CD14-positive monocyte (primary cell): Measurements from ENCODE around the gene NDRG4. TPM values are rescaled to one million over a fixed set of nuclear protein-coding genes. Genes with fewer than 3 reads are reported as not detected.
A peak's percentile ranks its signal among the peaks of the same experiment; 100 is the strongest.

Source experiments
- DNase-seq, 3 donors: peaks; one replicate each; pipeline ENCODE4 v3.0.0-alpha.2; 2011 to 2022
- H2AFZ ChIP-seq: 2 replicates; pipeline ENCODE4 v1.6.0; 2012; ENCODE audit warnings: mild to moderate bottlenecking, low read depth, low read length, inconsistent platforms; ENCODE audit not compliant: insufficient read depth, poor library complexity, severe bottlenecking
- H3K27ac ChIP-seq, 2 donors: 1 replicate in 1 of 2; 2 replicates in 1 of 2; pipeline ENCODE4 v1.5.1; 2012 to 2013; ENCODE audit warnings: low read length in 2 of 2, control low read depth in 1 of 2, inconsistent platforms in 1 of 2, low read depth in 1 of 2, mild to moderate bottlenecking in 1 of 2
- H3K27me3 ChIP-seq, 2 donors: one replicate each; pipeline versions ENCODE4 v1.6.0 to v1.6.1; 2011 to 2013; ENCODE audit warnings: low read length in 2 of 2; ENCODE audit not compliant: control insufficient read depth in 2 of 2, insufficient read depth in 2 of 2
- H3K36me3 ChIP-seq, 2 donors: replicated peaks in 1 of 2; 1 replicate in 1 of 2; 2 replicates in 1 of 2; pipeline versions ENCODE4 v1.5.1 to v1.6.1; 2012 to 2013; ENCODE audit warnings: low read length in 2 of 2, control low read depth in 1 of 2, inconsistent platforms in 1 of 2, mild to moderate bottlenecking in 1 of 2; ENCODE audit not compliant: insufficient read depth in 2 of 2, control insufficient read depth in 1 of 2
- H3K4me1 ChIP-seq, 2 donors: 1 replicate in 1 of 2; 2 replicates in 1 of 2; pipeline versions ENCODE4 v1.5.1 to v1.6.1; 2012 to 2013; ENCODE audit warnings: low read length in 2 of 2, control low read depth in 1 of 2, inconsistent platforms in 1 of 2, mild to moderate bottlenecking in 1 of 2, moderate library complexity in 1 of 2; ENCODE audit not compliant: insufficient read depth in 2 of 2, control insufficient read depth in 1 of 2
- H3K4me2 ChIP-seq: replicated peaks from 2 replicates; pipeline ENCODE3; 2012; ENCODE audit warnings: low read length, moderate library complexity, mild to moderate bottlenecking; ENCODE audit not compliant: poor library complexity, severe bottlenecking; ENCODE audit errors: extremely low read depth
- H3K4me3 ChIP-seq, 3 experiments: fragments of 200-600 bp in 1 of 3; sonication (generic) in 1 of 3; replicated peaks in 1 of 3; 1 replicate in 2 of 3; 2 replicates in 1 of 3; pipeline ENCODE4 v1.5.1; 2011 to 2013; ENCODE audit warnings: low read length in 3 of 3, mild to moderate bottlenecking in 3 of 3, control low read depth in 2 of 3, low read depth in 2 of 3, inconsistent platforms in 1 of 3, moderate library complexity in 1 of 3
- H3K79me2 ChIP-seq: 2 replicates; pipeline ENCODE4 v1.6.0; 2012; ENCODE audit warnings: mild to moderate bottlenecking, control low read depth, inconsistent platforms, low read length, moderate library complexity; ENCODE audit not compliant: insufficient read depth
- H3K9ac ChIP-seq: 2 replicates; pipeline ENCODE4 v1.6.0; 2017; ENCODE audit warnings: low read length, mild to moderate bottlenecking; ENCODE audit not compliant: insufficient read depth, poor library complexity, severe bottlenecking
- H3K9me3 ChIP-seq, 2 donors: replicated peaks in 1 of 2; 1 replicate in 1 of 2; 2 replicates in 1 of 2; pipeline versions ENCODE4 v1.5.1 to v1.6.1; 2012 to 2013; ENCODE audit warnings: low read length in 2 of 2, control low read depth in 1 of 2; ENCODE audit not compliant: control insufficient read depth in 1 of 2, insufficient read depth in 1 of 2
- H4K20me1 ChIP-seq: 2 replicates; pipeline ENCODE4 v1.6.0; 2012; ENCODE audit warnings: mild to moderate bottlenecking, low read length, control low read depth, moderate library complexity; ENCODE audit not compliant: insufficient read depth
- H3K27ac Mint-ChIP-seq, 7 donors: one replicate each; pipeline ENCODE4 v1.8.0; 2020; ENCODE audit warnings: mild to moderate bottlenecking in 7 of 7, mixed read lengths in 7 of 7, moderate library complexity in 6 of 7, inconsistent platforms in 2 of 7
- H3K27me3 Mint-ChIP-seq, 3 donors: one replicate each; pipeline ENCODE4 v1.8.0; 2021 to 2022; ENCODE audit warnings: low read depth in 3 of 3, mild to moderate bottlenecking in 3 of 3, mixed read lengths in 3 of 3, moderate library complexity in 3 of 3, inconsistent platforms in 1 of 3
- H3K36me3 Mint-ChIP-seq, 2 donors: one replicate each; pipeline ENCODE4 v1.8.0; 2020; ENCODE audit warnings: mixed read lengths in 2 of 2, inconsistent platforms in 1 of 2, mild to moderate bottlenecking in 1 of 2
- H3K4me1 Mint-ChIP-seq: one replicate; pipeline ENCODE4 v1.8.0; 2020; ENCODE audit warnings: mild to moderate bottlenecking, mixed read lengths
- H3K4me3 Mint-ChIP-seq, 2 donors: one replicate each; pipeline ENCODE4 v1.8.0; 2020; ENCODE audit warnings: mild to moderate bottlenecking in 2 of 2, mixed read lengths in 2 of 2, moderate library complexity in 1 of 2
- H3K9me3 Mint-ChIP-seq, 7 donors: one replicate each; pipeline ENCODE4 v1.8.0; 2020 to 2022; ENCODE audit warnings: mixed read lengths in 7 of 7, mild to moderate bottlenecking in 6 of 7, moderate library complexity in 6 of 7, inconsistent platforms in 2 of 7
- WGBS: methylation state at CpG from one replicate; pipeline ENCODE4 v1.1.5; 2013; ENCODE audit warnings: missing lambda C conversion rate; ENCODE audit not compliant: insufficient coverage; 5-methylcytosine and 5-hydroxymethylcytosine counted together
- intact Hi-C, 2 donors: fragments of 100-400 bp; cut with micrococcal nuclease; formaldehyde crosslinking; loops; one replicate each; pipeline versions ENCODE4 v1.15.0 to v1.15.1; 2023
- polyA minus RNA-seq: library from RNA; depleted of rRNA, polyadenylated mRNA; stranded (reverse); fragments of >200 nt; gene quantifications from 2 replicates; pipeline ENCODE4 v1.2.3, GENCODE V29; 2012
- polyA plus RNA-seq, 3 donors: library from polyadenylated mRNA; depleted of rRNA in 1 of 3; unstranded in 2 of 3; stranded (reverse) in 1 of 3; fragments of 300-500 nt in 2 of 3; fragments of >200 nt in 1 of 3; fragmentation: Illumina TruSeq in 2 of 3; gene quantifications; 1 replicate in 2 of 3; 2 replicates in 1 of 3; pipeline ENCODE4 v1.2.3, GENCODE V29; 2012 to 2021
- total RNA-seq, 12 experiments: library from RNA in 1 of 12; stranded (reverse) in 1 of 12; fragments of 120-200 nt in 1 of 12; gene quantifications; one replicate each; pipeline ENCODE4 v1.2.4 and lab custom pipeline; 2013 to 2026; ENCODE audit warnings: mixed read lengths in 6 of 12, inconsistent platforms in 1 of 12
- TF ChIP-seq, protein P1 (sequence below): fragments of 200-600 bp; IDR thresholded peaks from one replicate; pipeline ENCODE4 v1.8.0; 2022; ENCODE audit warnings: antibody characterized with exemption, mild to moderate bottlenecking

Gene NDRG4, protein sequence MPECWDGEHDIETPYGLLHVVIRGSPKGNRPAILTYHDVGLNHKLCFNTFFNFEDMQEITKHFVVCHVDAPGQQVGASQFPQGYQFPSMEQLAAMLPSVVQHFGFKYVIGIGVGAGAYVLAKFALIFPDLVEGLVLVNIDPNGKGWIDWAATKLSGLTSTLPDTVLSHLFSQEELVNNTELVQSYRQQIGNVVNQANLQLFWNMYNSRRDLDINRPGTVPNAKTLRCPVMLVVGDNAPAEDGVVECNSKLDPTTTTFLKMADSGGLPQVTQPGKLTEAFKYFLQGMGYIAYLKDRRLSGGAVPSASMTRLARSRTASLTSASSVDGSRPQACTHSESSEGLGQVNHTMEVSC
- total RNA-seq (2013) = 0.83 TPM
- polyA plus RNA-seq (not detected), polyA minus RNA-seq (not detected in 2 replicates), total RNA-seq (lab: John Stamatoyannopoulos, UW) (0 to 7.0 (median 0.17) reads per million in 11 experiments)

DNA sequence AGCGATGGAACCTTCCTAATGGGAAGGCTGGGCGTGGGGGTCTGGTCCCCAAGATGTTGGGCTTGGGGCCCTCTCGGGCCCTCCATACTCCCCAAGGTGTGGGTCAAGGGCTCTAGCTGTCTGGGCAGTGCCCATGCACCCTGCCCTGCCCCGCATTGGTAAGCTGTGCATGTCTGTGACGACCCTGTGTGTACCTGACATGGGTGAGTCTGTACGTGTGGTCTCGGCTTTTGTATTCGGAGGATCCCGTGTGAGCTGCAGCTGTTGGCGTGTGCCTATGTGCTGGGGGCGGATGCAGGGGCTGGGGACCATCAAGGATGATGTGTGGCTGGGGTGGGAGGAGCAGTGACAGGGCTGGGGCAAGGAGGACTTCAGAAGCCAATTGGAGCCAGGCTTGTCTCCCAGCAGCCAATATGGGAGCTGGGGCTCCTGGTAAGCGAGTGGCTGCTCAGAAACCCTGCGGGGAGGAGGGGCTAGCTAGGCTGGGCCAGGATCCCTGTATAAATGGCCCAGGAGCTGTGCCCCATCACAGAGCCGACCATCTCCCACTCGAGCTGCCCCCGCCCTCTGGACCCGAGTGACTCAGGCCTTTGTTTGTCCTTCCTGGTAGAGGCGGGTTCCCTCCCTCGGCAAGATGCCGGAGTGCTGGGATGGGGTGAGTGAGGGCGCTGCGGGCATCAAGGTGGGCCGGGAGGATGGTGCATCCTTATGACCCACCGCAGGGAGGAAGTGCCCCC lies at the start of gene NDRG4:
NDRG4 (plus strand) TSS at position 529 of the 737 bp plus-strand sequence; CDS start at position 635, 106 bp downstream.
- H2AFZ ChIP-seq = peak within 1 kb of the TSS; percentile 21
- Mint-ChIP-seq H3K9me3 (peaks cover 0 to 4% (median 1%) of the 10 kb centered on the region in 7 donors), H3K27ac (peak within 1 kb of the TSS in 1 of 7 donors; percentile 10), H3K27me3 (peaks cover 46 to 69% (median 52%) of the 10 kb centered on the region in 3 donors), H3K4me1 (peaks cover 14% of the 10 kb centered on the region), H3K36me3 (no peaks in the 10 kb centered on the region), H3K4me3 (peak within 1 kb of the TSS in 1 of 2 donors; percentile 78)
- TF ChIP-seq, protein P1, sequence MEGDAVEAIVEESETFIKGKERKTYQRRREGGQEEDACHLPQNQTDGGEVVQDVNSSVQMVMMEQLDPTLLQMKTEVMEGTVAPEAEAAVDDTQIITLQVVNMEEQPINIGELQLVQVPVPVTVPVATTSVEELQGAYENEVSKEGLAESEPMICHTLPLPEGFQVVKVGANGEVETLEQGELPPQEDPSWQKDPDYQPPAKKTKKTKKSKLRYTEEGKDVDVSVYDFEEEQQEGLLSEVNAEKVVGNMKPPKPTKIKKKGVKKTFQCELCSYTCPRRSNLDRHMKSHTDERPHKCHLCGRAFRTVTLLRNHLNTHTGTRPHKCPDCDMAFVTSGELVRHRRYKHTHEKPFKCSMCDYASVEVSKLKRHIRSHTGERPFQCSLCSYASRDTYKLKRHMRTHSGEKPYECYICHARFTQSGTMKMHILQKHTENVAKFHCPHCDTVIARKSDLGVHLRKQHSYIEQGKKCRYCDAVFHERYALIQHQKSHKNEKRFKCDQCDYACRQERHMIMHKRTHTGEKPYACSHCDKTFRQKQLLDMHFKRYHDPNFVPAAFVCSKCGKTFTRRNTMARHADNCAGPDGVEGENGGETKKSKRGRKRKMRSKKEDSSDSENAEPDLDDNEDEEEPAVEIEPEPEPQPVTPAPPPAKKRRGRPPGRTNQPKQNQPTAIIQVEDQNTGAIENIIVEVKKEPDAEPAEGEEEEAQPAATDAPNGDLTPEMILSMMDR = no peak
- H3K4me3 ChIP-seq = no peak within 1 kb of the TSS
- H3K4me2 ChIP-seq = no peak within 1 kb of the TSS
- no peaks in the 10 kb centered on the region for H3K36me3 ChIP-seq
- no peak for DNase-seq
- H3K27me3 ChIP-seq = peaks cover 15 to 38% of the 10 kb centered on the region in 2 donors
- no peaks in the 10 kb centered on the region for H4K20me1 ChIP-seq
- WGBS = 37% methylated on average over 14 of the region's 24 CpGs
- intact Hi-C loops = no loop called here
- H3K9me3 ChIP-seq = peaks cover 0 to 23% of the 10 kb centered on the region in 2 donors
- H3K27ac ChIP-seq = no peak within 1 kb of the TSS
- H3K9ac ChIP-seq = no peak within 1 kb of the TSS
- no peaks in the 10 kb centered on the region for H3K79me2 ChIP-seq
- H3K4me1 ChIP-seq = peaks cover 5 to 12% of the 10 kb centered on the region in 2 donors

GRCh38 chr16:58450590-58450989 lies 49.4 kb upstream of the NDRG4 start:
- H3K4me1 Mint-ChIP-seq = peaks cover 6% of the 10 kb centered on the region
- intact Hi-C loops = no loop called here
- no peaks in the 10 kb centered on the region for H3K36me3 Mint-ChIP-seq

More at GRCh38 chr16:58450590-58450989, 49.4 kb upstream of the NDRG4 start:
- H3K27ac ChIP-seq = no peak overlapping the region
- Mint-ChIP-seq H3K4me3 (no peak overlapping the region), H3K27me3 (peaks cover 15 to 48% (median 35%) of the 10 kb centered on the region in 3 donors), H3K27ac (no peak overlapping the region), H3K9me3 (peaks cover 0 to 1% (median 0%) of the 10 kb centered on the region in 7 donors)
- peaks cover 5 to 16% of the 10 kb centered on the region in 2 donors for H3K27me3 ChIP-seq
- no peak overlapping the region for H2AFZ ChIP-seq
- no peaks in the 10 kb centered on the region for H3K36me3 ChIP-seq
- no peak overlapping the region for H3K4me3 ChIP-seq
- H3K9me3 ChIP-seq = no peaks in the 10 kb centered on the region
- WGBS = 80% methylated on average over 1 of the region's 7 CpGs
- H3K79me2 ChIP-seq = no peaks in the 10 kb centered on the region
- TF ChIP-seq, protein P1 = no peak
- no peaks in the 10 kb centered on the region for H3K4me1 ChIP-seq
- no peak overlapping the region for H3K9ac ChIP-seq
- DNase-seq = no peak
- no peak overlapping the region for H3K4me2 ChIP-seq
- H4K20me1 ChIP-seq = no peaks in the 10 kb centered on the region
